ENCODE results near the gene MBLAC1.

The MBLAC1 gene

GRCh38 chr7:100095289-100095688 lies 31.5 kb upstream of the MBLAC1 start:
- FAIRE-seq: no peak
- DNase-seq (ENCODE audit: extremely low spot score, insufficient read length, low read depth): no peak

DNA sequence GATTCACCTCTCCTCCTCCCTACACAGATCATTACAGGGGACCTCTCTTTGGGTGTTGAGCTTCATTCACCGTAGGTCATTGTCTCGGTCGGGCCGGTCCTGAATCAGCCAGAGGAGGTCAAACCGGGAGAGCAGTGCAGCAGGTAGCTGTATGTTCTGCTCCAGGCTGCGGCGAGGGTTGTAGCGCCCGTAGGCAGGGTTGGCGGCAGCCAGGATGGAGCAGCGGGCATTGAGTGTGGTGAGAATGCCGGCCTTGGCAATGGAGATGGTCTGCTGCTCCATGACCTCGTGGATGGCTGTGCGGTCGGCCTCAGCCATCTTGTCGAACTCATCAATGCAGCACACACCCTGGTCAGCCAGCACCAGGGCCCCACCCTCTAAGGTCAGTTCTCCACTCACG lies 31.1 kb upstream of the MBLAC1 start:
- FAIRE-seq: no peak
- DNase-seq (ENCODE audit: extremely low spot score, insufficient read length, low read depth): no peak

DNA sequence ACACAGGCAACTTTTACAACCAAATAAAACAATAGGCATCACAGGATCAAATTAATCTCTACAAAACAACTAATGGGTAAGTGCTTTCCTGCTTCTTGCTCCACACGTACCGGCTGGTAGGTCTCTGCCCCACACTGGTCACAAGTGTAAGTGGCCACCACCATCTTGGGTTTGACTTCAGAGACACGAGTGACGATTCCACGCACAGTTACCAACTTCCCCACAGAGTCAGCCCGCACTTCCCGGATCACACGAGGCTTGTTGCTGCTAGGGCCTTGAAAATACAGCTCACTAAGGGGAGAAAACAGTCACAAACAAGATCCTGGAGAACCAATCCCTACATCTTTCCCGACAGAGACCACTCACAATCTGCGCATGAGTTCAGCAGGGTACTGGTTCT lies 27.9 kb upstream of the MBLAC1 start:
- FAIRE-seq (no peak), DNase-seq (ENCODE audit: extremely low spot score, insufficient read length, low read depth) (no peak)

GRCh38 chr7:100099452-100099851 lies 27.3 kb upstream of the MBLAC1 start:
- FAIRE-seq: no peak
- DNase-seq (ENCODE audit: extremely low spot score, insufficient read length, low read depth): no peak

- peak; percentile 77 for FAIRE-seq
Observed at GRCh38 chr7:100100420-100101015, 26.2 kb upstream of the MBLAC1 start.

DNA sequence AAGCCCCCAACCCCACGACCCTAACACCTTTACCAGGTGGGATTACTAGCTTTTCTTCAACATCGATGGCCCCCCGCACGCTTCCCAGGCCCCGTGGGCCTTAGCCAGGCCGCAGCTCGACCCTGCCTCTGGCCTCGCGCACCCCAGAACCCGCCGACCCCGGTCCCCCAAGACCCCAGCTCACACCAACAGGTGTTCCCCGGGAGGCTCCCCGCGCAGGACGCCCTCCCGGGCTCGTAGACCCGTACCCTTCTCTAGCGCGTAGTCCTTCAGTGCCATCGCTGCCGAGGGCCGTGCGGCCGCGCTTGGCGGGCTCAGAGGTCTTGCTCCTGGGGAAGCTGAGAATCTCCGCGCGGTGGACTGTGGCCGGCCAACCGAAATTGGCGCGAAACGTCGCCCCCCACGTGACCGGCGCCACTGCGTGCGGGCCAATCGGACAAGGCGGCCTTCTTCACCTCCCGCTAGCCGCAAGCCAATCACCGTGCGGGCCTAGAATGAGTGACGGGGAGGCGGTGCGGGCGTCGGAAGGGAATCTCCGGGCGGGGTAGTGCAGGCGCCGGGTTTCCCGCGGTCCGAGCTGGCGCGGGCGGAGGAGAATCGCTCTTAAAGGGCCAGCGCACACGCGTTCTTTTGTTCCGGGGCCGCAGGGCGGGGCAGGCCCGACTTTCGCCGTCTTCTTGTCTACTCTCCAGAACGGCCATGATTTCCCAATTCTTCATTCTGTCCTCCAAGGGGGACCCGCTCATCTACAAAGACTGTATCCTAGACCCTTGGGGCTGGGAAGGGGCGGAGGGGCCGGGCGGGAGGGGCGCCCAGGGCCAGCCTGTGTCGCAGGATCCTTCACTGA lies 25.5 kb upstream of the MBLAC1 start, which contains the start of the genes AP4M1 and MCM7:
AP4M1 (plus strand) TSS at position 628 of the 847 bp plus-strand sequence; CDS start at position 700, 72 bp downstream.
MCM7 (minus strand) TSS at position 382 of the 847 bp plus-strand sequence; CDS start at position 279, 103 bp downstream.
- peak; percentile 97 for DNase-seq (ENCODE audit: extremely low spot score, insufficient read length, low read depth)
- peak; percentile 96 for FAIRE-seq

More at GRCh38 chr7:100100420-100101015, 26.2 kb upstream of the MBLAC1 start:
- DNase-seq (ENCODE audit: extremely low spot score, insufficient read length, low read depth): peak; percentile 86

- no peak for FAIRE-seq
- DNase-seq (ENCODE audit: extremely low spot score, insufficient read length, low read depth): no peak
Observed at GRCh38 chr7:100102950-100103840, 23.6 kb upstream of the MBLAC1 start.

GRCh38 chr7:100105534-100105933 lies 21.2 kb upstream of the MBLAC1 start:
- DNase-seq (ENCODE audit: extremely low spot score, insufficient read length, low read depth) (no peak), FAIRE-seq (no peak)

GRCh38 chr7:100106633-100107032 lies 20.1 kb upstream of the MBLAC1 start:
- no peak for FAIRE-seq

GRCh38 chr7:100107125-100107737 lies 19.5 kb upstream of the MBLAC1 start:
- FAIRE-seq (no peak), DNase-seq (ENCODE audit: extremely low spot score, insufficient read length, low read depth) (no peak)

More at GRCh38 chr7:100106633-100107032, 20.1 kb upstream of the MBLAC1 start:
- DNase-seq (ENCODE audit: extremely low spot score, insufficient read length, low read depth): no peak

DNA sequence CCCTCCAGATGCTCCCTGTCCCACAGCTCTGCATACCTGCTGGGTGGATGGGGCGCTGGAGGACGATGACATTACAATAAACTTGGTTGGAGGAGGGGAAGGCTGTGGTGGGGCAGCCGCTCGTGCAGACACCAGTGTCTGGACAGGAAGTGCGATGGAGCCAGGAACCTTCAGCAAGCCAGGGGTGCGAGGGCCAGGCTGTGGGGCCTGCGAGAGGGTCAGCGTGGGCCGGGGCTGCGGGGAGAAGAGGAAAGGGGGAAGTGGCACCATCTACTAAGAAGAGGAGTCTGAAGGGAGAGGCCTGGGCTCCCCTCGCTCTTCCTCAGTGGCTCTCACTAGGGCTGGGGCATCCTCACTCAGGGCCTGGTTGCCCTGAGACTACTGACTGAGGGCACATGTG lies 18.9 kb upstream of the MBLAC1 start:
- DNase-seq (ENCODE audit: extremely low spot score, insufficient read length, low read depth): no peak
- FAIRE-seq: no peak

DNA sequence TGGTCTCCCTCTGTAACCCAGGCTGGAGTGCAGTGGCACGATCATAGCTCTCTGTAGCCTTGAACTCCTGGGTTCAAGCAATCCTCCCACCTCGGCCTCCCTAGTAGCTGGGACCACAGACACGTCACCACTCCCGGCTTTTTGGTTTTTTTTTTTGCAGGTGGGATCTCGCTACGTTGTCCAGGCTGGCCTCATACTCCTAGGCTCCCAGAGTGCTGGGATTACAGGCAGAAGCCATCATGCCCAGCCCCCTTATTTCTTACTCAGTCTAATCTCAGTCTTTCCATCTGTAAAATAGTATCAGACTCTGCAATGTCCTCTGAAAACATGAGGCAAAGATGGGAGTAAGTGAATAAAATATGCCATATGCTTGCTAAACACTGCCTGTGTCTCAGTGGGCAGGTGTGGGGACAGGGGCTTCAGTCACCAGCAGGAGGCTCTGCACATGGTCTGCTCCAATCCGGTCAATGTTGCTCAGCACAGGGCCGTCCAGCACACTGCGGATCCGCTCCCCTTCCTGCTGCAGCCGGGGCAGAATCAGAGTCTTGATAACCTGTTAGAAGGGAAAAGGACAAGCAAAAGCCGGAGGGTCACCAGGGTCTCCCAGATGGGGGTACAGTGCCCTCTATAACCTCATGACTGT lies 17.1 kb upstream of the MBLAC1 start:
- FAIRE-seq (no peak), DNase-seq (ENCODE audit: extremely low spot score, insufficient read length, low read depth) (no peak)

DNA sequence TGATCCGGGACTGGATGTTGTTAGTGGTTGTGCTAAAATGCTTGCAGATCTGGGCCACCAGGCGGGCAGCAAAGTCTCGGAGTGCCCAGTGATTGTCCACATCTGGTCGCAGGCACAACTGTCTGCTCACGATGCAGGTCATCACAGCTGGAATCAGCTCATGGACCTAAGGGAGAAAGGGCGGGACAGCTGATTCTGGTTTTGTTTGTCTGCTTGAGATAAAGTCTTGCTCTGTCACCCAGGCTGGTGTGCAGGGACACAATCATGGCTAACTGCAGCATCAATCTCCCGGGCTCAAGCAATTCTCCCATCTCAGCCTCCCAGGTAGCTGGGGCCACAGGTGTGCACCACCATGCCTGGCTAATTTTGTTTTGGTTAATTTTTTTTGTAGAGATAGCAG lies 15.6 kb upstream of the MBLAC1 start:
- DNase-seq (ENCODE audit: extremely low spot score, insufficient read length, low read depth) (no peak), FAIRE-seq (no peak)

- FAIRE-seq (no peak), DNase-seq (ENCODE audit: extremely low spot score, insufficient read length, low read depth) (no peak)
Observed at GRCh38 chr7:100111914-100112313, 14.9 kb upstream of the MBLAC1 start.

DNA sequence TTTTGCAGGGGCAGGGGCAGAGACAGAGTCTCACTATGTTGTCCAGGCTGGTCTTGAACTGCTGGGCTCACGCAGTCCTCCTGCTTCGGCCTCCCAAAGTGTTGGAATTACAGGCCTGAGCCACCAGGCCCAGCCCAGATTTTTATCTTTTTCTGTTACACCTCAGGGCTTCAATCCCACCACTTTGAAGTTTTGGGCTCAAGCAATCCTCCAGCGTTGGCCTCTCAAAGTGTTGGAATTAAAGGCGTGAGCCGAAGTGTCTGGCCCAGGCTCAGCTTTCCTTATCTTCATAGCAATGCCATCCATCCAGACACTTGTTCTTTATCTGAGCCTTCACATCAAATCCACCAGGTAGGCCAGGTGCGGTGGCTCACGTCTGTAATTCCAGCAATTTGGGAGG lies 11.7 kb upstream of the MBLAC1 start:
- DNase-seq (ENCODE audit: extremely low spot score, insufficient read length, low read depth): no peak
- no peak for FAIRE-seq

DNA sequence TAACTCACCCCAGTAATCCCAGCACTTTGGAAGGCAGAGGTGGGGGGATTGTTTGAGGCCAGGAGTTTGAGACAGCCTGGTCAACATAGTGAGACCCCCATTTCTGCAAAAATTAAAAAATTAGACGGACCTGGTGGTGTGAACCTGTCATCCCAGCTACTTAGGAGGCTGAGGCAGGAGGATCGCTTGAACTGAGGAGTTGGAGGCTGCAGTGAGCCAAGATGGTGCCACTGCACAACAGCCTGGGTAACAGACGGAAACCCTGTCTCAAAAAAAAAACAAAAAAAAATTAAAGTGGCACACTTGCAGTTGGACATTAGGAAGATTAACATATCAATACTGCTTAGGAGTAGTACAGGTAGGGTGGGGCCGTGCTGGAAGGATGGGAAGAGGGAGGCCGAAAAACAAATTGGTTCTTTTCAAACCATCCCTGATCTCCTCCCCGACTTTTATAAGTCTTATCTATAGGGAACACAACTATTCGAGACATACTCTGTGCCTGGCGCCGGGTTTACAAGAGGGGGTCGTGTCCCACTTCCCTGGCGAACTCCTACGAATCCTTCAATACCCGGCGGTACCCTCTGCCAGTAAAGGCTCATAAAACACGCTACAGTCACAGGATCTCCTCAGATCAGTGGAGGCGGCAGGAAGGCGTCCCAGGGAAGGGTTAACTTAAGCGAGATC lies 8.2 kb upstream of the MBLAC1 start:
- no peak for FAIRE-seq
- DNase-seq (ENCODE audit: extremely low spot score, insufficient read length, low read depth): no peak

GRCh38 chr7:100119072-100119969 lies 7.4 kb upstream of the MBLAC1 start, which contains the start of the genes CNPY4 and TAF6:
TSS of gene CNPY4 (plus strand) at chr7:100119634. CDS start at chr7:100119745, 111 bp downstream.
TSS of gene TAF6 (minus strand) at chr7:100119358. CDS start at chr7:100114209, 5,149 bp downstream.
- DNase-seq (ENCODE audit: extremely low spot score, insufficient read length, low read depth) (peak; percentile 98), FAIRE-seq (peak; percentile 87)

All from GM18507 (cell line).